ENCODE measurements around the gene ADNP. TPM values are rescaled to one million over a fixed set of nuclear protein-coding genes. Genes with fewer than 3 reads are reported as not detected.

Gene ADNP
- total RNA-seq, 1 experiment from 2014 or later: 13.8 TPM

GRCh38 chr20:50850721-50851286 lies 80.4 kb downstream of the ADNP start:
- Histone ChIP-seq H3K36me3 (no peaks in the 10 kb centered on the region), H3K9me3 (no peaks in the 10 kb centered on the region), H3K4me3 (no peak overlapping the region), H3K27me3 (no peaks in the 10 kb centered on the region)
- no peak for DNase-seq

GRCh38 chr20:50848846-50849673 lies 82.2 kb downstream of the ADNP start:
- Histone ChIP-seq H3K36me3 (no peaks in the 10 kb centered on the region), H3K4me3 (no peak overlapping the region), H3K9me3 (no peaks in the 10 kb centered on the region), H3K27me3 (no peaks in the 10 kb centered on the region)
- peak; percentile 86 for DNase-seq

GRCh38 chr20:50848341-50848808 lies 82.9 kb downstream of the ADNP start:
- Histone ChIP-seq H3K27me3 (no peaks in the 10 kb centered on the region), H3K36me3 (no peaks in the 10 kb centered on the region)
- peak; percentile 69 for DNase-seq

GRCh38 chr20:50845566-50846215 lies 85.5 kb downstream of the ADNP start:
- DNase-seq: no peak
- H3K4me3 ChIP-seq: no peak overlapping the region

More at GRCh38 chr20:50848341-50848808, 82.9 kb downstream of the ADNP start:
- Histone ChIP-seq H3K9me3 (no peaks in the 10 kb centered on the region), H3K4me3 (no peak overlapping the region)

GRCh38 chr20:50844430-50845100 lies 86.7 kb downstream of the ADNP start:
- no peaks in the 10 kb centered on the region for H3K9me3 ChIP-seq
- H3K36me3 ChIP-seq: no peaks in the 10 kb centered on the region
- no peak overlapping the region for H3K4me3 ChIP-seq
- peak; percentile 90 for DNase-seq
- no peaks in the 10 kb centered on the region for H3K27me3 ChIP-seq

More at GRCh38 chr20:50845566-50846215, 85.5 kb downstream of the ADNP start:
- H3K36me3 ChIP-seq: no peaks in the 10 kb centered on the region
- H3K27me3 ChIP-seq: no peaks in the 10 kb centered on the region
- H3K9me3 ChIP-seq: no peaks in the 10 kb centered on the region

GRCh38 chr20:50843331-50844276 lies 87.6 kb downstream of the ADNP start:
- DNase-seq: no peak
- H3K27me3 ChIP-seq: no peaks in the 10 kb centered on the region
- H3K4me3 ChIP-seq: no peak overlapping the region
- H3K36me3 ChIP-seq: no peaks in the 10 kb centered on the region
- H3K9me3 ChIP-seq: no peaks in the 10 kb centered on the region

GRCh38 chr20:50842821-50843220 lies 88.4 kb downstream of the ADNP start:
- no peak overlapping the region for H3K4me3 ChIP-seq
- DNase-seq: no peak
- no peaks in the 10 kb centered on the region for H3K9me3 ChIP-seq
- no peaks in the 10 kb centered on the region for H3K36me3 ChIP-seq
- H3K27me3 ChIP-seq: no peaks in the 10 kb centered on the region

Other genes with a start within 250 kb of the ADNP start
- gene RIPOR3, start 239.9 kb downstream of the ADNP start, total RNA-seq (2014; rRNA removed; shearing (Covaris generic); ENCODE audit: low replicate concordance): 0.07 TPM in 1 of 2 replicates, not detected in the other
- 2.0 and 2.4 TPM in 2 replicates for gene PARD6B, start 199.9 kb downstream of the ADNP start, total RNA-seq (2014; rRNA removed; shearing (Covaris generic); ENCODE audit: low replicate concordance)
- gene BCAS4, start 136.4 kb downstream of the ADNP start, total RNA-seq (2014; rRNA removed; shearing (Covaris generic); ENCODE audit: low replicate concordance): 13.1 and 23.4 TPM in 2 replicates
- 187 and 483 TPM in 2 replicates for gene DPM1, start 27.1 kb upstream of the ADNP start, total RNA-seq (2014; rRNA removed; shearing (Covaris generic); ENCODE audit: low replicate concordance)
- 11.7 and 13.6 TPM in 2 replicates for gene MOCS3, start 27.4 kb upstream of the ADNP start, total RNA-seq (2014; rRNA removed; shearing (Covaris generic); ENCODE audit: low replicate concordance)
- 65.9 and 68.9 TPM in 2 replicates for gene KCNG1, start 91.7 kb upstream of the ADNP start, total RNA-seq (2014; rRNA removed; shearing (Covaris generic); ENCODE audit: low replicate concordance)

Data from MG63 (cell line).